NCI-H748 treated with DMSO at 0.1 percent for 48 hours (cell line): Measurements from ENCODE around the gene CLDN34.

Experiments used
- DNase-seq: peaks from one replicate; lab custom pipeline; 2025; lab: John Stamatoyannopoulos, UW

CLDN34 gene

GRCh38 chrX:10016519-10017132, 49.5 kb downstream of the CLDN34 start:
- DNase-seq = no peak

GRCh38 chrX:10017872-10018271, 50.7 kb downstream of the CLDN34 start:
- DNase-seq = no peak
